Measurements from ENCODE around the gene PTPRF.

Gene PTPRF

GRCh38 chr1:43539726-43540434, 9.2 kb downstream of the PTPRF start:
- Histone ChIP-seq H3K27ac (no peak overlapping the region), H3K36me3 (peaks cover 43% of the 10 kb centered on the region), H3K9me3 (ENCODE audit: severe bottlenecking) (no peaks in the 10 kb centered on the region), H3K27me3 (ENCODE audit: insufficient read depth, low read depth, severe bottlenecking) (no peaks in the 10 kb centered on the region), H3K4me3 (ENCODE audit: low read depth, low read length) (no peak overlapping the region)
- TF ChIP-seq CTCF (IDR thresholded peaks at IDR 0.05; ENCODE audit: low read depth, low read length) = no peak
- DNase-seq = no peak

GRCh38 chr1:43540653-43541071, 10.0 kb downstream of the PTPRF start:
- no peak overlapping the region for H3K4me3 ChIP-seq (ENCODE audit: low read depth, low read length)
- no peak overlapping the region for H3K27ac ChIP-seq
- H3K27me3 ChIP-seq (ENCODE audit: insufficient read depth, low read depth, severe bottlenecking) = no peaks in the 10 kb centered on the region
- no peak for DNase-seq
- no peaks in the 10 kb centered on the region for H3K9me3 ChIP-seq (ENCODE audit: severe bottlenecking)
- TF ChIP-seq CTCF (IDR thresholded peaks at IDR 0.05; ENCODE audit: low read depth, low read length) = no peak
- peaks cover 47% of the 10 kb centered on the region for H3K36me3 ChIP-seq

GRCh38 chr1:43541141-43541540, 10.5 kb downstream of the PTPRF start:
- H3K9me3 ChIP-seq (ENCODE audit: severe bottlenecking) = no peaks in the 10 kb centered on the region
- DNase-seq = no peak
- no peak overlapping the region for H3K4me3 ChIP-seq (ENCODE audit: low read depth, low read length)
- H3K36me3 ChIP-seq = peaks cover 49% of the 10 kb centered on the region
- H3K27ac ChIP-seq = no peak overlapping the region
- no peaks in the 10 kb centered on the region for H3K27me3 ChIP-seq (ENCODE audit: insufficient read depth, low read depth, severe bottlenecking)
- TF ChIP-seq CTCF (IDR thresholded peaks at IDR 0.05; ENCODE audit: low read depth, low read length) = no peak

- no peak for TF ChIP-seq CTCF (IDR thresholded peaks at IDR 0.05; ENCODE audit: low read depth, low read length)
- DNase-seq = no peak
- peaks cover 55% of the 10 kb centered on the region for H3K36me3 ChIP-seq
- H3K4me3 ChIP-seq (ENCODE audit: low read depth, low read length) = no peak overlapping the region
- H3K27me3 ChIP-seq (ENCODE audit: insufficient read depth, low read depth, severe bottlenecking) = no peaks in the 10 kb centered on the region
- H3K9me3 ChIP-seq (ENCODE audit: severe bottlenecking) = no peaks in the 10 kb centered on the region
- H3K27ac ChIP-seq = no peak overlapping the region
Measured at GRCh38 chr1:43541721-43542401, 11.2 kb downstream of the PTPRF start.

GRCh38 chr1:43542527-43543458, 12.1 kb downstream of the PTPRF start:
- H3K36me3 ChIP-seq = peaks cover 58% of the 10 kb centered on the region
- H3K27ac ChIP-seq = no peak overlapping the region
- H3K27me3 ChIP-seq (ENCODE audit: insufficient read depth, low read depth, severe bottlenecking) = no peaks in the 10 kb centered on the region
- no peak overlapping the region for H3K4me3 ChIP-seq (ENCODE audit: low read depth, low read length)
- DNase-seq = no peak
- TF ChIP-seq CTCF (IDR thresholded peaks at IDR 0.05; ENCODE audit: low read depth, low read length) = no peak
- no peaks in the 10 kb centered on the region for H3K9me3 ChIP-seq (ENCODE audit: severe bottlenecking)

Measured in WERI-Rb-1 (cell line).